Natural killer cell treated with Interleukin-12 subunit alpha and Interleukin-12 subunit beta and Interleukin-15 and Interleukin-18, amount 100 ng/mL, for 72 hours (primary cell): Measurements from ENCODE around the gene AKAP13. TPM values are rescaled to one million over a fixed set of nuclear protein-coding genes. Genes with fewer than 3 reads are reported as not detected.

Source experiments
- ATAC-seq, 2 donors: fragments of 150-1000 bp; cut with Tn5 transposase in 1 of 2; sonication (Bioruptor Pico), chemical (Tn5 transposase) in 1 of 2; 2 replicates each; pipeline ENCODE4 v1.10.0; 2021
- DNase-seq: peaks from one replicate; pipeline ENCODE4 v3.0.0; 2022; ENCODE audit warnings: low spot score
- H3K27ac Mint-ChIP-seq, 2 donors: 1 replicate in 1 of 2; 2 replicates in 1 of 2; pipeline ENCODE4 v1.8.0; 2022; ENCODE audit warnings: mixed read lengths in 2 of 2, mild to moderate bottlenecking in 1 of 2, moderate library complexity in 1 of 2
- H3K27me3 Mint-ChIP-seq, 2 donors: 1 replicate in 1 of 2; 2 replicates in 1 of 2; pipeline ENCODE4 v1.8.0; 2022; ENCODE audit warnings: mixed read lengths in 2 of 2
- H3K36me3 Mint-ChIP-seq: one replicate; pipeline ENCODE4 v1.8.0; 2022; ENCODE audit warnings: mixed read lengths
- H3K4me1 Mint-ChIP-seq, 2 donors: 1 replicate in 1 of 2; 2 replicates in 1 of 2; pipeline ENCODE4 v1.8.0; 2022; ENCODE audit warnings: low read depth in 2 of 2, mixed read lengths in 2 of 2, mild to moderate bottlenecking in 1 of 2
- H3K4me3 Mint-ChIP-seq: one replicate; pipeline ENCODE4 v1.8.0; 2022; ENCODE audit warnings: mixed read lengths
- H3K9me3 Mint-ChIP-seq: 2 replicates; pipeline ENCODE4 v1.8.0; 2022; ENCODE audit warnings: mixed read lengths
- total RNA-seq, 2 donors: library from RNA; stranded (reverse); gene quantifications; one replicate each; pipeline ENCODE4 v1.2.3, GENCODE V29; 2022

AKAP13 gene
- total RNA-seq, 2 donors from 2014 or later: 142 to 176 TPM

GRCh38 chr15:85614059-85614458 is 233.7 kb downstream of the AKAP13 start:
- no peaks in the 10 kb centered on the region for H3K27me3 Mint-ChIP-seq

GRCh38 chr15:85615930-85616329 is 235.5 kb downstream of the AKAP13 start:
- Mint-ChIP-seq H3K4me3 (no peak overlapping the region), H3K4me1 (peaks cover 14 to 23% of the 10 kb centered on the region in 2 donors), H3K27me3 (no peaks in the 10 kb centered on the region), H3K36me3 (no peaks in the 10 kb centered on the region), H3K27ac (no peak overlapping the region), H3K9me3 (no peaks in the 10 kb centered on the region)
- DNase-seq: peak; percentile 75
- ATAC-seq: peak; percentile 66 to 75

More at GRCh38 chr15:85614059-85614458, 233.7 kb downstream of the AKAP13 start:
- no peak for DNase-seq
- no peak for ATAC-seq
- Mint-ChIP-seq H3K4me1 (peaks cover 15 to 24% of the 10 kb centered on the region in 2 donors), H3K9me3 (no peaks in the 10 kb centered on the region), H3K36me3 (no peaks in the 10 kb centered on the region), H3K4me3 (no peak overlapping the region), H3K27ac (no peak overlapping the region)

- Mint-ChIP-seq H3K27ac (no peak overlapping the region), H3K9me3 (no peaks in the 10 kb centered on the region), H3K4me3 (no peak overlapping the region), H3K4me1 (peaks cover 7 to 17% of the 10 kb centered on the region in 2 donors), H3K27me3 (no peaks in the 10 kb centered on the region), H3K36me3 (no peaks in the 10 kb centered on the region)
- DNase-seq (no peak), ATAC-seq (no peak)
Observed at GRCh38 chr15:85616549-85617110, 236.2 kb downstream of the AKAP13 start.

GRCh38 chr15:85618228-85618505 is 237.8 kb downstream of the AKAP13 start:
- no peaks in the 10 kb centered on the region for H3K36me3 Mint-ChIP-seq
- H3K27me3 Mint-ChIP-seq: no peaks in the 10 kb centered on the region
- H3K9me3 Mint-ChIP-seq: peaks cover 3% of the 10 kb centered on the region
- ATAC-seq: no peak
- peaks cover 14 to 28% of the 10 kb centered on the region in 2 donors for H3K4me1 Mint-ChIP-seq
- no peak overlapping the region for H3K4me3 Mint-ChIP-seq
- no peak for DNase-seq
- H3K27ac Mint-ChIP-seq: no peak overlapping the region

GRCh38 chr15:85618956-85619491 is 238.6 kb downstream of the AKAP13 start:
- peak; percentile 75 for DNase-seq
- H3K9me3 Mint-ChIP-seq: peaks cover 3% of the 10 kb centered on the region
- H3K4me3 Mint-ChIP-seq: no peak overlapping the region
- no peak overlapping the region for H3K27ac Mint-ChIP-seq
- H3K27me3 Mint-ChIP-seq: no peaks in the 10 kb centered on the region
- no peaks in the 10 kb centered on the region for H3K36me3 Mint-ChIP-seq
- peak; percentile 88 for ATAC-seq
- H3K4me1 Mint-ChIP-seq: peaks cover 21 to 37% of the 10 kb centered on the region in 2 donors

- H3K4me1 Mint-ChIP-seq: peaks cover 31 to 44% of the 10 kb centered on the region in 2 donors
- no peaks in the 10 kb centered on the region for H3K36me3 Mint-ChIP-seq
- DNase-seq: no peak
- H3K27ac Mint-ChIP-seq: no peak overlapping the region
- no peak overlapping the region for H3K4me3 Mint-ChIP-seq
- no peaks in the 10 kb centered on the region for H3K27me3 Mint-ChIP-seq
- peaks cover 3% of the 10 kb centered on the region for H3K9me3 Mint-ChIP-seq
- no peak for ATAC-seq
Observed at GRCh38 chr15:85619992-85620689, 239.7 kb downstream of the AKAP13 start.

- DNase-seq (no peak), ATAC-seq (no peak)
- no peak overlapping the region for H3K4me3 Mint-ChIP-seq
- no peaks in the 10 kb centered on the region for H3K27me3 Mint-ChIP-seq
- no peaks in the 10 kb centered on the region for H3K36me3 Mint-ChIP-seq
- peaks cover 37 to 44% of the 10 kb centered on the region in 2 donors for H3K4me1 Mint-ChIP-seq
- no peak overlapping the region for H3K27ac Mint-ChIP-seq
- peaks cover 3% of the 10 kb centered on the region for H3K9me3 Mint-ChIP-seq
Observed at GRCh38 chr15:85620690-85621049, 240.3 kb downstream of the AKAP13 start.

- Mint-ChIP-seq H3K4me3 (no peak overlapping the region), H3K36me3 (no peaks in the 10 kb centered on the region), H3K27ac (no peak overlapping the region), H3K9me3 (peaks cover 3% of the 10 kb centered on the region), H3K4me1 (peaks cover 35 to 44% of the 10 kb centered on the region in 2 donors), H3K27me3 (no peaks in the 10 kb centered on the region)
- DNase-seq (no peak), ATAC-seq (no peak)
Observed at GRCh38 chr15:85621094-85621493, 240.7 kb downstream of the AKAP13 start.

GRCh38 chr15:85622221-85622831 is 241.9 kb downstream of the AKAP13 start:
- H3K27ac Mint-ChIP-seq: no peak overlapping the region
- peaks cover 42 to 55% of the 10 kb centered on the region in 2 donors for H3K4me1 Mint-ChIP-seq
- peaks cover 5% of the 10 kb centered on the region for H3K36me3 Mint-ChIP-seq
- no peaks in the 10 kb centered on the region for H3K27me3 Mint-ChIP-seq
- peaks cover 3% of the 10 kb centered on the region for H3K9me3 Mint-ChIP-seq
- ATAC-seq: no peak
- H3K4me3 Mint-ChIP-seq: no peak overlapping the region
- DNase-seq: no peak

- Mint-ChIP-seq H3K27me3 (no peaks in the 10 kb centered on the region), H3K27ac (peak overlapping the region in 1 of 2 donors; percentile 96), H3K9me3 (peaks cover 3% of the 10 kb centered on the region), H3K4me3 (peak overlapping the region; percentile 87), H3K36me3 (peaks cover 9% of the 10 kb centered on the region), H3K4me1 (peaks cover 51 to 66% of the 10 kb centered on the region in 2 donors)
- DNase-seq (no peak), ATAC-seq (no peak)
Observed at GRCh38 chr15:85623315-85624049, 243.1 kb downstream of the AKAP13 start.

- no peak for DNase-seq
Observed at GRCh38 chr15:85624291-85624801, 243.9 kb downstream of the AKAP13 start.

GRCh38 chr15:85625166-85625830 is 244.9 kb downstream of the AKAP13 start:
- peaks cover 13% of the 10 kb centered on the region for H3K36me3 Mint-ChIP-seq
- DNase-seq: no peak

More at GRCh38 chr15:85624291-85624801, 243.9 kb downstream of the AKAP13 start:
- peak overlapping the region; percentile 87 for H3K4me3 Mint-ChIP-seq
- H3K9me3 Mint-ChIP-seq: peaks cover 3% of the 10 kb centered on the region
- H3K27me3 Mint-ChIP-seq: no peaks in the 10 kb centered on the region
- H3K27ac Mint-ChIP-seq: peak overlapping the region in 1 of 2 donors; percentile 96
- peaks cover 57 to 72% of the 10 kb centered on the region in 2 donors for H3K4me1 Mint-ChIP-seq
- ATAC-seq: no peak
- peaks cover 9% of the 10 kb centered on the region for H3K36me3 Mint-ChIP-seq

GRCh38 chr15:85625856-85626255 is 245.5 kb downstream of the AKAP13 start:
- peak overlapping the region; percentile 87 for H3K4me3 Mint-ChIP-seq
- peak; percentile 73 for DNase-seq
- peaks cover 3% of the 10 kb centered on the region for H3K9me3 Mint-ChIP-seq
- ATAC-seq: peak; percentile 96 to 98
- H3K4me1 Mint-ChIP-seq: peaks cover 63 to 81% of the 10 kb centered on the region in 2 donors
- H3K27ac Mint-ChIP-seq: peak overlapping the region in 1 of 2 donors; percentile 96
- peaks cover 13% of the 10 kb centered on the region for H3K36me3 Mint-ChIP-seq
- no peaks in the 10 kb centered on the region for H3K27me3 Mint-ChIP-seq

More at GRCh38 chr15:85625166-85625830, 244.9 kb downstream of the AKAP13 start:
- Mint-ChIP-seq H3K4me1 (peaks cover 62 to 78% of the 10 kb centered on the region in 2 donors), H3K27ac (peak overlapping the region in 1 of 2 donors; percentile 96), H3K27me3 (no peaks in the 10 kb centered on the region), H3K4me3 (peak overlapping the region; percentile 87), H3K9me3 (peaks cover 3% of the 10 kb centered on the region)
- peak; percentile 28 to 44 for ATAC-seq
